ENCODE results near the gene PRLR.

DNA sequence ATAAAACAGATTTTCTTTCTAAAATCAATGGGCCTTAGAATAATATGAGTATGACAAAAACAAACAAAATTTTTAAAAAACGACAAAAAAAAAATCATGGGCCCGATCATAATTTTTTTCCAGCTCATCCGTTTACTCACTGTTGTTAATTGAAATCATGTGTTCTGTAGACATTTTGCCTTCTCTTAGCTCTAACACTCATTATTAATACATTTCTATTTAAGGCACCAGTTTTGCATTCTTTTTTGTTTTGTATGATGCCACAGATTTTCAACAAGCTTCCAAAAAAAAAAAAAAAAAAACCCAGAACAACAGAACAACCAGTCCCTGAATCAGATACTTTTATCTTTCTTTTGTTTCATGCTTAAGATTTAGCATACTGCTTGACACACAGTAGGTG, 86.4 kb downstream of the PRLR start:
- TF ChIP-seq CTCF (IDR thresholded peaks at IDR 0.05; ENCODE audit: low read depth, low read length) (no peak), POLR2A (IDR thresholded peaks at IDR 0.05; ENCODE audit: extremely low read depth, insufficient read length) (no peak), MYC (IDR thresholded peaks at IDR 0.05; ENCODE audit: low read depth, low read length) (no peak)

Data from NB4 (cell line).